22Rv1 (cell line): Measurements from ENCODE around the gene RAB41.

ENCODE experiments used
- CTCF ChIP-seq: fragments of 450-650 bp; IDR thresholded peaks from 2 replicates; pipeline ENCODE4 v1.5.1; 2017; ENCODE audit warnings: mild to moderate bottlenecking
- ZFX ChIP-seq: fragments of 450-650 bp; IDR thresholded peaks from 2 replicates; pipeline ENCODE4 v1.6.1; 2017; ENCODE audit warnings: antibody characterized with exemption, borderline replicate concordance

GRCh38 chrX:70260104-70260503, 21.9 kb upstream of the RAB41 start, which contains the start of gene P2RY4:
- no peak for TF ChIP-seq CTCF
- TF ChIP-seq ZFX: no peak
